ENCODE measurements around the gene ATP11A. TPM values are rescaled to one million over a fixed set of nuclear protein-coding genes. Genes with fewer than 3 reads are reported as not detected.

Gene ATP11A
- total RNA-seq, 1 experiment from 2014 or later = 232 TPM

DNA sequence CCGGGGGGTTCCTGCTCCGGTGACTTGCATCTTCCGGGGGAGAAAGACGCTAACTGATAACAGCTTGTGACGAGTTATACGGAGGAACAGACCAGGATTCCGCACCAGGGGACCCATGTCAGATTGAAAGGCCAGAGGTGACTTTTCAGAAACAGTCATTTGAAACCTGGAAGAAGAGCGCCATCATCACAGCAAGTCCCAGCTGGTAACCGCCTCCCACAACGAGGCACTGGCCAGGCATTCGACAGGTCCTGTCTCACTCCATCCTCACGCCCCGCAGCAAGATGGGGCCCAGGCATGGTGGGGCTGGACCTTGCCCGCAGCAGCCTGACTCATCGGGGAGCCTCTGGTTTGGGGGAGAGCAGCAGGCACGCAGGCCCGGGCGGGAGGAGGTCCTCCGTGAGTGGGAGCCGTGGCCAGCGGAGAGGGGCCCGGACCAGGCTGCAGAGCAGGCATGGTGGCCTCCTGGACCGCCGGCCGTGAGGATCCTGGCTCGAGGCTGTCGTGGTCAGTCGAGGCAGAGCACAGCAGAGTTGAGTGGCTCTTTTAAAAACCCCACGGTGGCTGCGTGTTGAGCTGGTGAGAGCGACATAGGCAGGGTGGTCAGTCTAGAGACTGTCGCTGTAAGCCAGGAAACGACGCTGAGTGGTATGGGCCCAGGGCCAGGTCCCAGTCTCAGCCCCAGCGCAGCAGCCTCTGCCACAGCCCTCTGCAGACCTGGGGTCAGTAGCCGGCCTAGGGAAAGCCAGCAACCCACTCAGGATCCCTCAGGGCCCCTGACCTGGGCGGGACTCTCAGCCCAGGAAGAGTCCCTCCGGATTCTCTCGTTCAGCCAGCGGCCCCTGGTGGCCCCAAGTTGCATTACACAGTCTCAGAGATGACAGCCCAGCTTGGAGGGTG, 184.3 kb downstream of the ATP11A start:
- ChIA-PET POLR2A (no interaction called here), CTCF (interaction anchor here (0.6 to 1.6 kb wide), 6 partner anchors 16 to 672 kb away, joined by 3 to 6 read pairs (median 3); no protein-coding TSS in a partner anchor)
- no peaks in the 10 kb centered on the region for H3K9me3 Mint-ChIP-seq (ENCODE audit: unreplicated experiment)
- TF ChIP-seq, protein P1, sequence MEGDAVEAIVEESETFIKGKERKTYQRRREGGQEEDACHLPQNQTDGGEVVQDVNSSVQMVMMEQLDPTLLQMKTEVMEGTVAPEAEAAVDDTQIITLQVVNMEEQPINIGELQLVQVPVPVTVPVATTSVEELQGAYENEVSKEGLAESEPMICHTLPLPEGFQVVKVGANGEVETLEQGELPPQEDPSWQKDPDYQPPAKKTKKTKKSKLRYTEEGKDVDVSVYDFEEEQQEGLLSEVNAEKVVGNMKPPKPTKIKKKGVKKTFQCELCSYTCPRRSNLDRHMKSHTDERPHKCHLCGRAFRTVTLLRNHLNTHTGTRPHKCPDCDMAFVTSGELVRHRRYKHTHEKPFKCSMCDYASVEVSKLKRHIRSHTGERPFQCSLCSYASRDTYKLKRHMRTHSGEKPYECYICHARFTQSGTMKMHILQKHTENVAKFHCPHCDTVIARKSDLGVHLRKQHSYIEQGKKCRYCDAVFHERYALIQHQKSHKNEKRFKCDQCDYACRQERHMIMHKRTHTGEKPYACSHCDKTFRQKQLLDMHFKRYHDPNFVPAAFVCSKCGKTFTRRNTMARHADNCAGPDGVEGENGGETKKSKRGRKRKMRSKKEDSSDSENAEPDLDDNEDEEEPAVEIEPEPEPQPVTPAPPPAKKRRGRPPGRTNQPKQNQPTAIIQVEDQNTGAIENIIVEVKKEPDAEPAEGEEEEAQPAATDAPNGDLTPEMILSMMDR (IDR thresholded peaks at IDR 0.05; ENCODE audit: insufficient read depth in 1 of 2, low read depth in 1 of 2, low read length in 1 of 2, severe bottlenecking in 1 of 2, unreplicated experiment in 1 of 2) = peak; percentile 94 to 97
- H3K36me3 Mint-ChIP-seq (ENCODE audit: insufficient read depth, unreplicated experiment) = peaks cover 81% of the 10 kb centered on the region
- Histone ChIP-seq H3K36me3 (ENCODE audit: control insufficient read depth, insufficient read depth, low read length) (peaks cover 5% of the 10 kb centered on the region), H3K27me3 (replicated peaks; ENCODE audit: control insufficient read depth, insufficient read depth, low read length) (no peaks in the 10 kb centered on the region), H3K9me3 (no peaks in the 10 kb centered on the region), H3K4me3 (ENCODE audit: low read depth, low read length) (no peak overlapping the region), H3K4me1 (peaks cover 9% of the 10 kb centered on the region; the same call in 1 of the 2 replicates)
- no peaks in the 10 kb centered on the region for H3K27me3 Mint-ChIP-seq (ENCODE audit: insufficient read depth, unreplicated experiment)
- BruUV-seq (replicated peaks) = no TSS peak
- intact Hi-C loops (cut with micrococcal nuclease; ENCODE audit: unreplicated experiment) = loop anchor here (5.0 to 10.0 kb wide), 3 partner anchors 159 to 257 kb away; no protein-coding TSS in a partner anchor
- DNase-seq = peak; percentile 82 to 87
- H3K27ac Mint-ChIP-seq (ENCODE audit: unreplicated experiment) = peak overlapping the region; percentile 26
- peaks cover 15% of the 10 kb centered on the region for H3K4me1 Mint-ChIP-seq (ENCODE audit: low read depth, unreplicated experiment)
- no peak overlapping the region for H3K4me3 Mint-ChIP-seq (ENCODE audit: unreplicated experiment)

DNA sequence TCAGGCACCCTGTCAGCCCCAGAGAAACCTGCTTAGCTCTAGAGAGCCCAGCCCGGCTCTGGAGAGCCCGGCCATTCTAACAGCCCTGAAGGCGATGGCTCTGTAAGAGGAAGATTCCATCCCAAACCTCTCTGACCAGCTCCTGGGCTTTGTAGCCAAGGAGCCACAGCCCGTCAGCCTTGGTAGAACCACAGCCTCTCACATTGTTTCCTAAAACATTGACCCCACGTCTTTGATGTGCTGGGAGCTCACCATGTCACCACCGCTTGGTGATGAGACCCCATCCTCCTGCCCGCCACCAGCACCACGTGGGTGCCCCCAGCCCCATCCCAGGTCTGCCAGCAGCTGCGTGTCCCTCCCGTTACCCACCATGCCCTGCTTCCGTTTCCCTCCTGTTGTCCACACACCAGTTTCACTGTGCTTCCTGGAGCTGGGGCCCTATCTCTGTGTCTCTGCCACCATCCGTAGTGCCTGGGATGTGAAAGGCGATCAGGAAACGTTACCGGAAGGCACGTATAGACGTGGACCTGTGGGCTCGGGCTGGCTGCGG, 185.0 kb downstream of the ATP11A start:
- TF ChIP-seq, protein P1 (IDR thresholded peaks at IDR 0.05; ENCODE audit: insufficient read depth in 1 of 2, low read depth in 1 of 2, low read length in 1 of 2, severe bottlenecking in 1 of 2, unreplicated experiment in 1 of 2) = no peak
- BruUV-seq (replicated peaks) = no TSS peak
- Mint-ChIP-seq H3K27ac (ENCODE audit: unreplicated experiment) (peak overlapping the region; percentile 13), H3K27me3 (ENCODE audit: insufficient read depth, unreplicated experiment) (no peaks in the 10 kb centered on the region), H3K9me3 (ENCODE audit: unreplicated experiment) (no peaks in the 10 kb centered on the region), H3K4me1 (ENCODE audit: low read depth, unreplicated experiment) (peaks cover 15% of the 10 kb centered on the region), H3K4me3 (ENCODE audit: unreplicated experiment) (no peak overlapping the region), H3K36me3 (ENCODE audit: insufficient read depth, unreplicated experiment) (peaks cover 75% of the 10 kb centered on the region)
- Histone ChIP-seq H3K36me3 (ENCODE audit: control insufficient read depth, insufficient read depth, low read length) (peaks cover 4% of the 10 kb centered on the region), H3K27me3 (replicated peaks; ENCODE audit: control insufficient read depth, insufficient read depth, low read length) (no peaks in the 10 kb centered on the region), H3K4me3 (ENCODE audit: low read depth, low read length) (no peak overlapping the region), H3K9me3 (no peaks in the 10 kb centered on the region), H3K4me1 (peaks cover 9% of the 10 kb centered on the region; the same call in 1 of the 2 replicates)
- ChIA-PET POLR2A (no interaction called here), CTCF (interaction anchor here (0.6 to 1.6 kb wide), 6 partner anchors 17 to 671 kb away, joined by 3 to 6 read pairs (median 3); no protein-coding TSS in a partner anchor)
- intact Hi-C loops (cut with micrococcal nuclease; ENCODE audit: unreplicated experiment) = loop anchor here (5.0 to 10.0 kb wide), 3 partner anchors 160 to 258 kb away; no protein-coding TSS in a partner anchor
- DNase-seq = peak in 1 of 2 experiments; percentile 26

DNA sequence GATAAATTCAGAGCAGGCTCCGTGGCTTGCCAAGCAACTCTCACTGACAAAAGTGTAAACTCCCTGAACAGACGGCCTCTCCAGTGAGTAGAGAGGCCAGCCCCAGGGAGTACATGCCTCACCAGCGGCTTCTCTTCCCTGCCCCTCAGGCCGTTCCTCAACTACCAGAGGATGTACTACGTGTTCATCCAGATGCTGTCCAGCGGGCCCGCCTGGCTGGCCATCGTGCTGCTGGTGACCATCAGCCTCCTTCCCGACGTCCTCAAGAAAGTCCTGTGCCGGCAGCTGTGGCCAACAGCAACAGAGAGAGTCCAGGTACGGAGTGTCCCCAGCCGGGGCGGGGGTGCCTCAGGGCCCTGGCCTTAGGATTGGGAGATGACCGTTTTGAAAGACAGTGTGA, 185.8 kb downstream of the ATP11A start:
- peak overlapping the region; percentile 17 for H3K4me3 Mint-ChIP-seq (ENCODE audit: unreplicated experiment)
- H3K4me1 ChIP-seq = peaks cover 9% of the 10 kb centered on the region; the same call in 1 of the 2 replicates
- H3K36me3 Mint-ChIP-seq (ENCODE audit: insufficient read depth, unreplicated experiment) = peaks cover 70% of the 10 kb centered on the region

More for the DNA sequence above, 185.8 kb downstream of the ATP11A start:
- TF ChIP-seq, protein P1 (IDR thresholded peaks at IDR 0.05; ENCODE audit: insufficient read depth in 1 of 2, low read depth in 1 of 2, low read length in 1 of 2, severe bottlenecking in 1 of 2, unreplicated experiment in 1 of 2) = no peak
- DNase-seq = peak in 1 of 2 experiments; percentile 32
- H3K9me3 Mint-ChIP-seq (ENCODE audit: unreplicated experiment) = no peaks in the 10 kb centered on the region
- no TSS peak for BruUV-seq (replicated peaks)
- no peaks in the 10 kb centered on the region for H3K27me3 Mint-ChIP-seq (ENCODE audit: insufficient read depth, unreplicated experiment)
- intact Hi-C loops (cut with micrococcal nuclease; ENCODE audit: unreplicated experiment) = loop anchor here (10.0 kb wide), 2 partner anchors 161 to 191 kb away; no protein-coding TSS in a partner anchor
- peak overlapping the region; percentile 13 for H3K27ac Mint-ChIP-seq (ENCODE audit: unreplicated experiment)
- ChIA-PET CTCF (no interaction called here), POLR2A (no interaction called here)
- no peak overlapping the region for H3K4me3 ChIP-seq (ENCODE audit: low read depth, low read length)
- H3K9me3 ChIP-seq = no peaks in the 10 kb centered on the region
- no peaks in the 10 kb centered on the region for H3K27me3 ChIP-seq (replicated peaks; ENCODE audit: control insufficient read depth, insufficient read depth, low read length)
- H3K4me1 Mint-ChIP-seq (ENCODE audit: low read depth, unreplicated experiment) = peaks cover 15% of the 10 kb centered on the region
- peaks cover 4% of the 10 kb centered on the region for H3K36me3 ChIP-seq (ENCODE audit: control insufficient read depth, insufficient read depth, low read length)

Data from Caco-2 (cell line).